Stimulated activated CD4-positive, alpha-beta T cell treated with anti-CD3 and anti-CD28 coated beads, TNF-alpha, amount 100 ng/mL, for 1 hour (primary cell): Measurements from ENCODE around the gene ASIC1.
A peak's percentile ranks its signal among the peaks of the same experiment; 100 is the strongest.

ENCODE experiments used
- DNase-seq, 3 donors: peaks; one replicate each; pipeline ENCODE4 v3.0.0-alpha.2; 2020; ENCODE audit warnings: low read depth in 3 of 3, low spot score in 1 of 3

Gene ASIC1

DNA sequence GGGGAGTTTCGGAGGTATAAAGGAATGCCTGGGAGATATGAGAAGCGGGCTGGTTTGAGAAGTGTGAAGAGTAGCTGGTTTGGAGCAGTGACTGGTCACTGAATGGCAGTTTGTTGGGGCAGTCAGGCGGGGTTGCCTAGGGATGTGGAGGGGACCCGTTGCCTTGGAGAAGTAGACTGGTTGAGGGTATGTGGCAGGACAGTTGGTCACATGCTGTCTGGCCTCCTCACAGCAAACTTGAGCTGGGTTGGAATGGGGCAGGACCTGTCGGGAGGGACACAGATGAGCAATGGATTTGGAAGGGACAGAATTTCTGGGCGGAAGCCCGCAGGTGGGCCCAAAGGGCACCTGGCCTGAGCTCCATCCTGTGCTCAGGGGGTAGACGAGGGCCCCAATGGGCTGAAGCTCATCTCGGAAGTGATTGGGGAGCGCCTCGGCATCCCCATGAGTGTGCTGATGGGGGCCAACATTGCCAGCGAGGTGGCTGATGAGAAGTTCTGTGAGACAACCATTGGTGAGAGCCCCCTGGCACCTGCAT lies 48.6 kb downstream of the ASIC1 start:
- no peak for DNase-seq

DNA sequence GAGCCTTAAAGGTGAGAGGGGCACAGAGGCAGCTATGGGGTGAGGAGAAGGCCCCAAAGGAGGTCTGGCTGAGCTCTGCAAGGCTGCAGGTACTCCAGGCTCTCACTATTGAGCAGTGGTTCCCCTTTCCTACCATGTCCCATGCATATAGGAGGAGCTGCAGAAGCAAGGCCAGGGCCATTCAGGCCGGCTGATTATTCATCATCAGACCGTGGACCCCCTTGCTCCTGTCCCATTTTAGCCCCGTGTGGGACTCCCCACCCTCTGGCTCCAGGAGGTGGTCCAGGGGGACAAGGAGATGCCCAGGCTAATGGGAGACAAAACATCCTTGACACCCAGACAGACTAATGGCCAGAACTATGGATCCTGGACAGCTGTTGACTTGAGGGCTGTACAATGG lies 49.5 kb downstream of the ASIC1 start:
- DNase-seq: no peak

DNA sequence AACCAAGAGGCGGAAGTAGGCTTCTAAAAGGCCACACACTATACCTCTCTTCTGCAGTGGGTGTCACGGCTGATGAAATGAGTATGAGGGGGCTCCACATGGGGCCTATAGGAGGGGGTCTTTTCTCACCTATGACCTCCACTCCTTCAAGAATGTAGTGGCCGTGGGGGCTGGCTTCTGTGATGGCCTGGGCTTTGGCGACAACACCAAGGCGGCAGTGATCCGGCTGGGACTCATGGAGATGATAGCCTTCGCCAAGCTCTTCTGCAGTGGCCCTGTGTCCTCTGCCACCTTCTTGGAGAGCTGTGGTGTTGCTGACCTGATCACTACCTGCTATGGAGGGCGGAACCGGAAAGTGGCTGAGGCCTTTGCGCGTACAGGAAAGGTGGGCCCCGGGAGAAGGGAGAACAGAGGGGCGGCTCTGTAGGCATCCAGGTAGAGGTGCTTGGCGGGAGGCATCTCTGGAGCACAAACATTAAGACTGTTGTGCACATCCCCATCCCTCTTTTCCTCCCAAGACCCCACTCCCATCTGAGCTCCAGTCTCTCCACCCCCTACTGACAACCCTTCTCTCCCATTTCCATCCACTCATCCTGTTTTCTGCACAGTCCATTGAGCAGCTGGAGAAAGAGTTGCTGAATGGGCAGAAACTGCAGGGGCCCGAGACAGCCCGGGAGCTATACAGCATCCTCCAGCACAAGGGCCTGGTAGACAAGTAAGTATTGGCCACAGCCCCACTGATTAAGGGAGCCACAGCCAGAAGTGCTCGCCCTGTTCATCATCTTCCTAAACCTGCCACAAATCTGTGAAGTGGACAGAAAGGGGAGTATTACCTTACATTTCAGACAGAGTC lies 50.2 kb downstream of the ASIC1 start:
- no peak for DNase-seq

DNA sequence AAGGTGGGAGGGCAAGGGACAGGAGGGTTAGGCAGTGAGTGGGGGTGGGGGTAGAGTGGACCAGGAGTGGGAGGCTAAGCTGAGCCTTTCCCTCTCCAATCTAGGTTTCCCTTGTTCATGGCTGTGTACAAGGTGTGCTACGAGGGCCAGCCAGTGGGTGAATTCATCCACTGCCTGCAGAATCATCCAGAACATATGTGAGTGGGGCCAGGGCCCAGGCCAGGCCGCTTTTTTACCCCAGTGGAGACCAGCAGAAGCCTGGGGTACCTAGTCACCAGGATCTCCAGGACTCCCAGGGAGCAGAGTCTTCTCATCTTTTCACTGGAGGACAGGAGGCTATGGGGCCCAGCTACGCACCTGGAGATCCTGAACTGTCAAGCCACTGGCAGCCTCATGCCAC lies 51.9 kb downstream of the ASIC1 start:
- no peak for DNase-seq

DNA sequence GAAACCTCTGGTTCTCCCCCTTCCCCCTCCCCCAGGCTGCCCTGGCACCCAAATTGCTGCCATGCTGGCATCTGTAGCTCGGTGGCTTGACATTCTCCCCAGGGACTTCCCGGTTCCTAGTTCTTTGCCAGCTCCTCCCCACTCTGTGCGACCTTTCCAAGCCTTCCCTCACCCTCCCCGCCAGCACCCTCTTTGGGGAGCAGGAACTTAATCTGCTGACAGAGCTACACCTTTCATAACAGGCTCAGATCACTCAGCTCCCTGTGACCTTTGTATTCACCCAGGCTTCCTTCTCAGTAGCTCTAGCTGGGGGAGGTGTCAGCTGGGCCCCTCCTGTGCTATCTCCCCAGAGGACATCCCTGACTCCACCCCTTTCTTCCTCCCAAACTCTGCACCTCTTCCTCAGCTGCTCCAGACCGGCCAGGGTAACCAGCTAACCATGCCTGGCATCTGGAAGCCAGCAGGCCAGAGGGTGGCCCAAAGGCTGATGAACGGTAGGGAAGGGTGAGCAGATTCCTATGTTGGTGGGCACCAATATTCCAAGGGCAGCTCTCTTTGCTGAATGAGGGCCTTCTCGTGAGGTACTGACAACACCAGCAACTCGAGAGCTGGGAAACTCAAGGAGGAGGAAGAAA lies 52.8 kb downstream of the ASIC1 start:
- DNase-seq: no peak

DNA sequence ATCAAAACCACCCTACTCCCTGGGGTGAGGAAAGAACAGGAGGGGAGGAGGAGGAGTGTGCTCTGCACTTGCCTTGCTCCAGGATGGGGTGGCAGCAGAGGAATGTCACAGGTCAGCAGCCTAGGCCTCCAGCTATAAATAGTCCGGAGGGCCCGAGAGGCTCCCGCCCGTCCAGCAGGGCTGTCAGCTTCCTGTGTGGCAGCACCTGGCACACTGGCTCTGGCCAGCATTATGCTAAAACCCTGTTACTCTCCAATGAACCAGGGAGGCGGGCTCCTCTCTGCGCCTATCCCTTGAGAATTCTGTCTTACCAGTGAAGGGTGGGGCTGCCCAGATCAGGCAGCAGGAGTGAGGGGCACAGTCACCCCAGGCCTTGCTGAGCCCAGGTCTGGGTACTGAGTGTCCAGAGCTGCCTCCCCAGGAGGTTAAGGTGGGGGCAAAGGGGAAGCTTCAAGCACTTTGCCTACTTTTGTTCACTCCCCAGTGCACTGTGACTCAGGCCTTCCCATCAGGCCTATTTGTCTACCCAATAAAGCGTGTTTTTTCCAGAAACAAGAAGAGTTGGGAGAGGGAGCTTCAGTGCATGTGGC lies 53.5 kb downstream of the ASIC1 start:
- DNase-seq: no peak

DNA sequence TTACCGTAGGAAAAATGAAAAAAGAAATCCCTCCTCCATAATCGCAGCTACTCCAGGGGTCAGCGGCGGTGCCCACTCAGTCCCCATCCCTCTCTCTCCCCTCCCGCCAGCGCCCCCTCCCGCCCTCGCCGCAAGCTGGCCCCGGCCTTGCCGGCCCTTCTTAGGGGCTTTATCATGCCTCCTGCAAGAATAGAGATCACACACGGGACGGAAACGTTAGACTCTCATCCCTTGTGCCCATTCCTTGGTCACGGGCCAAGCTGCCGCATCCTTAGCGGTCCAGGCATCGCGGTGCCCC lies 53.9 kb downstream of the ASIC1 start:
- DNase-seq: no peak

DNA sequence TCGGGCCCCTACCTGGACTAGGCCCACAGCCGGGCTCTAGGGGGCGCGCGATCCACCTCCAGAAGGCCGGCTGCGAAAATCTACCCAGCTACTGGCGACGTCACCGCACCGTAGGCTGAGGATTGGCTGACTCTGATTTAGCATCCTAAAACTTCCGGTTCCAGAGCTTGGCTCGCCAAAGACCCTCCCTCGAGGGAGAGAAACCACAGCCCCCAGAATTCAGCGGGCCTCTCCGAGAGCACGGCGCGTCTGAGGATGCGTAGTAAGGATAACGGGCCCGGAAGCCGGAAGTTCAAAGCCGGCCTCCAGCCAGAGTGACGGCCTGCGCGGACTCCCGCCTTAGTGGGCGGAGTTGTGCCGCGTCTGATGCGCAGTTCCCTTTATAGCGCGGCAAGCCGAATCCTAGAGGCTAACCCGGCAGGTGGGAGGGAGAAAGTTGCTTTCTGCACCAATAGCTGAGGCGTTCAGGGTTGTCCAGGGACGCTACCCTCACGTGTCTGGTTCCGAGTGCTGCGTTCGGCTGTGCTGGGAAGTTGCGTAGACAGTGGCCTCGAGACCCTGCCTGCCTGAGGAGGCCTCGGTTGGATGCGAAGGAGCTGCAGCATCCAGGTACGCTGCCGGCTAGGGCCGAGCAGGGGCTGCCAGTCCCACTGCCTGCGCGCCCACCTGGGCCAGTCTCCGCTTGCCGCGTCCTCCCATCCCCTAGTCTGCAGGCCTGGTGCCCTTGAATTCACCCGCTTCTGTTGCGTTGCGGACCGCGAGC lies 54.5 kb downstream of the ASIC1 start, which contains the start of gene COX14:
COX14 (plus strand) TSS at position 544 of the 763 bp plus-strand sequence. CDS start 7,808 bp downstream, outside the sequence.
- DNase-seq: peak; percentile 97 to 99 (median 97)

DNA sequence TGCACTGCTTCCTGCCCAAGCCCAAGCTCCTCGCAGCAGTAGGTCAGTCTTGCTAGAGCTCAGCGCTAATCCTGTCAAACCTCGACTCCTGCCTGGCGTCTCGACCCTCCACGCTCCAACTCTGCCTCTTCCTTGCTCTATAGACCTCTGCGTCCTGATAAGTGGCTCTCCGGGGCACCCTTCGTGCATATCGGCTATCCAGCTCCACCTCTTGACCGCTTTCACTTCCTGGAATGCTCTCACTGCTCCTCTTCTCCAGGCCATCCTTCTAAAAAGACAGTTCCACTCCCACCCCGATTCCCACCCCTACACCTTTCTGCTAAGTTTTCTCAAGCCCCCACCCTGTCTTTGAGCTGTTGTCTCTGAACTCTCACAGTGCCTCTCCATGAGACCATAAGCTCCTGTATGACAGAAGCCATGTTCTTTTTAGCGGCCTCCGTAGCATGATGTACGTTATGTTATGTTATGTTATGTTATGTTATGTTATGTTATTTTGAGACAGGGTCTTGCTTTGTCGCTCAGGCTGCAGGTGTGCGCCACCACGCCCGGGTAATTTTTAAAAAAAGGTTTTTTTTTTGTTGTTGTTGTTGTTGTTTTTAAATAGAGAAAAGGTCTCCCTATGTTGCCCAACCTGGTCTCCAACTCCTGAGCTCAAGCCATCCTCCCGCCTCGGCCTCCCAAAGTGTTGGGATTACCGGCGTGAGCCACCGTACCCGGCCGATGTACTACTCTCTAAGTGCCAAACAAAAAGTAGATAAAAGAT lies 55.2 kb downstream of the ASIC1 start:
- no peak for DNase-seq

DNA sequence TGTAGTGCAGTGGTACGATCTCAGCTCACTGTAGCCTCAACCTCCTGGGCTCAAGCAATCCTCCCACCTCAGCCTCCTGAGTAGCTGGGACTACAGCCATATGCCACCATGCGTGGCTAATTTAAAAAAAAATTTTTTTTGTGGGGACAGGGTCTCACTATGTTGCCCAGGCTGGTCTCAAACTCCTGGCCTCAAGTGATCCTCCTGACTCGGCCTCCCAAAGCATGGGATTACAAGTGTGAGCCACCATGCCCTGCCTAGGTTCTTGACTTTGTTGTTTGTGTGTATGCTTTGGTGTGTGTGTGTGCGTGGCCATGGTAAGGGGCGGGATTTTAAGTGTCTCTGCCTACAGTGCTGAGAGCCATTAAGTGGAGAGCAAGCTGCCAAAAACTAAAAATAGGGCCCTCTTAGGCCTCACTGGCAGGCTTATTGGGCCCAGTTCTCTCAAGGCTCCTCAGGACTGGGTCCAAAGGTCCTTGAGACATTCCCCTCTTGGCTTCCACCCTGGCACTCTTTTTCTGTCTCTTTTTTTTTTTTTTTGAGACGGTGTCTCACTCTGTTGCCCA lies 59.7 kb downstream of the ASIC1 start:
- DNase-seq: no peak

DNA sequence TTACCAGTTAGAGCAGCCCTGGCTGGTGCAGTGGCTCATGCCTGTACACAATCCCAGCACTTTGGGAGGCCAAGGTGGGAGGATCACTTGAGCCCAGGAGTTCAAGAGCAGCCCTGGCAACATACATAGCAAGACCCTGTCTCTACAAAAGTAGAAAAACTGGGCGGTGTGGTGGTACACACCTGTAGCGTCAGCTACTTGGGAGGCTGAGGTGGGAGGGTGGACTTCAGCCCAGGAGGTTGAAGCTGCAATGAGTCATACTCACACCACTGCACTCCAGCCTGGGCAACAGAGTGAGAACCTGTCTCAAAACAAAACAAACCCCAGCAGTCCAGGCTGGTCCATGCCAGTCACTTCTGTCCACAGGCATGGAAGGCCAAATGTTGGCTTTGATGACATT lies 62.0 kb downstream of the ASIC1 start:
- DNase-seq: no peak

DNA sequence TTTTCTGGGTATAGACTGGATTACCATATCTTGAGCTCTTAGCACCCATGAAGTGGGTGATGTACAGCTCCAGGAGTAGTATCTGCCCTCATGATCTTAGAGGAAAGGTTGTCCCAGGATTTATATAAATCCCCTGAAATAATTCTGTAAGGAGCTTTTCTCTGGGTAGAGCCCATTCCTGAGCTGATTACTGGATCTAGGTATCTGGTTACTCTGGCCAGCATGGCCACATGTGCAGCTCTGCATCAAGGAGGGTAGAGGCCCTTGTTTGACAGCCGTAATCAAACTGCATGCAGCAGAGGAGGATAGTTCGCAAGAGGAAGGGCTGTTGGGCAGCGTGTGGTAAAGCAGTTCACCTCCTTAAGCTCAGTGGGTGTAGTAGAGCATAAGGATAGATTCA lies 63.1 kb downstream of the ASIC1 start:
- DNase-seq: no peak

DNA sequence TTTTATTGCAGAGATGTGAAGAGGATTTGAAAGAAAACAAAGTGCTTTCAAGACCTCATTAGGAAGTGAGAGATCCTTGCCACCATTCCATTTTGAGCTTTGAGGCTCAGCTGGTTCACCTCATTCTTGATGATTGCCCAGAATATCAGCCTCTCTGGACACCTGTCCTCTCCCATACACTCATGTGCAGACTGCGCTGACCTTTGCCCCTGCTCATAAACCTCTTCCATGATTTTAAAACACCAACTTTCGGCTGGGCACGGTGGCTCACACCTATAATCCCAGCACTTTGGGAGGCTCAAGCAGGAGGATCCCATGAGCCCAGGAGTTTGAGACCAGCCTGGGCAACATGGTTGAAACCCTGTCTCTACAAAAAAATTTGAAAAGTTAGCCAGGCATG lies 63.6 kb downstream of the ASIC1 start:
- no peak for DNase-seq

DNA sequence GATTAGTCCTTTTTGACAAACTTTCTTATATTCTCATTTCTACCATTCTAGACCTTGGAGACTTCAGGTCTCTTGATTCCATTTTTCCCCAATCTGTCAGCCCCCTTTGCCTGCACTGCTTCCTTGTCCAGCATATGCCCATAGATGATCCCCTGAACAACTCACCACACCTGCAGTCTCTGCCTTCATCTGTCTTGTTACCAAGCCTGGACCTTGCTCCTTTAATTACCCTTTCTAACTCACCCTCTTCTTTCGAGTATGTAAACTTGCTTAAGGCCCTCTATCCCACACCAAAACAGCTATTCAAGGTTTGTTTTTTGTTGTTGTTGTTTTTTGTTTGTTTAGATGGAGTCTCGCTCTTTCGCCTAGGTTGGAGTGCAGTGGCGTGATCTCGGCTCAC lies 64.2 kb downstream of the ASIC1 start:
- no peak for DNase-seq

DNA sequence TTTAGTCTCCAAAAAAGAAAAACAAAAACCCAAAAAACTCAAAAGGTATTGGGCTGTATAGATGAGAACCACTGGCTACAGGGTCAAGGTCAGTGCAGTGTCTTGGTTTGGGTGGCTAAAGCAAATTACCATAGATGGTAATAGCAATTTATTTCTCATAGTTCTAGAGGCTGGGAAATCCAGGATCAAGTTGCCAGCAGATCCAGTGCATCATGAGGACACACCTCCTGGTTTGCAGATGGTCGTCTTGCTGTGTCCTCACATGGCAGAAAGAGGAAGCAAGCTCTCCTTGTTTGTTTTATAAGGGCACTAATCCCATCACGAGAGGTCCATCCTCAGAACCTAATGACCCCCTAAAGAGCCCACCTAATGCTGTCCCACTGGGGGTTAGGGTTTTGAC lies 65.8 kb downstream of the ASIC1 start:
- DNase-seq: no peak

DNA sequence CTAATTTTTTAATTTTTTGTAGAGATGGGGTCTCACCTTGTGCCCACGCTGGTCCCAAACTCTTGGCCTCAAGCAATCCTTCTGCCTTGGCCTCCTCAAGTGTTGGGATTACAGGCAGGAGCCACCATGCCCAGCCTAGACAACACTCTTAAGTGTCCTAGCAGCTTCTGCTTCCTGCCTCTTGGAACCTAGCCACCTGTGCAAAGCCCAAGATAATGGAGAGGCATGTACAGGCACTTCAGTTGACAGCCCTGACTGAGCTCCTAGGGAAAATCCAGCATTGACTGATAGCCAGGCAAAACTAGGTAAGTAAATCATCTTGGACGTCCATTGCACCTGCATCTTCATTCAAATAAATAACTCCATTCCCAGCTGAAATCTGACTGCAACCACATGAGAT lies 70.2 kb downstream of the ASIC1 start:
- DNase-seq: no peak

DNA sequence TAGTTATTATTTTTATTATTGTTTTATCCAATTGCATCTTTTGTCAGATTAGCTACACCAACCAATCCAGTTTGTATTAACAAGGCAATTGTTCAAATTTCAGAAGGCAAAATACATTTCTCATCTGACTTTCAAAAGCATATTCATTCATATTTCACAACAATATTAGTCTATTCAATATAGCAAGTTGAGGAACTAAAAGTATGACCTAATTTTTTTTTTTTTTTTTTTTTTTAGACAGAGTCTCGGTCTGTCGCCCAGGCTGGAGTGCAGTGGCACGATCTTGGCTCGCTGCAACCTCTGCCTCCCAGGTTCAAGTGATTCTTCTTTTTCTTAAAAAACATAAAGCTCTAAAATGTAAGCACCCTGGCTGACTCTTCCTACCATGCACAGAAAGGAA lies 71.9 kb downstream of the ASIC1 start:
- DNase-seq: no peak

DNA sequence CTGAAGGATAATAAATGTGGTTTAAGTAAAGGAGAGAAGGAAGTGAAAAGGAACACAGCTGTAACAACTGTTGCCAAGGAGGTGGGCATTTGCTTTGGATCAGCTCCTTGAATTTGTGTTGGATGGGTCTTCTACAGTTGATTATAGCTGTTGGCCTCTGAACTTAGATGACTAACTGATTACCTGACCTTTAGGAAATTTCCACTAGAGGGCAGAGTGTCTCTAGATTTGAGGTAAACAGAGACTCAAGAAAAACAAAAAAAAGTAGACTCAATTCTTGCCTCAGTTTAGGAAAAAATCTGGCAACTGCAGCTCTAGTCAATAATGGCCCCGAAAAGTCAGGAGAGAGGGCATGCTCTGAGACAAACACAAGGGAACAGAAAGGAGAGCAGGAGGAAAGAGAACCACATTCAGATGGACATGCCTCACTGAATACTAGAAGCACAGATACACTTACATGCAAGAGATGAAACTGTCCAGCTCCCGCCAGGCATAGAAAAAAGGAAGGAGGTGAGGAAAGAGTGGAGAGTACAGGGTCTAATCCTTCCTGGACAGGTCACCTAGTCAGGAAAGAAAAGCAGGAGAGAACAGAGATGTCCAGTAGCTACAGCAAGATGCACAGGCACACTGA lies 75.2 kb downstream of the ASIC1 start:
- no peak for DNase-seq
